Measurements from ENCODE around the gene RNF125. TPM values are rescaled to one million over a fixed set of nuclear protein-coding genes. Genes with fewer than 3 reads are reported as not detected.

The RNF125 gene
- total and polyA plus RNA-seq, 10 donors = 1.8 to 12.9 (median 9.1) TPM

GRCh38 chr18:32025744-32026143 is 7.1 kb downstream of the RNF125 start:
- Histone ChIP-seq H3K4me1 (peaks cover 2 to 89% (median 38%) of the 10 kb centered on the region in 6 donors), H3K27me3 (replicated peaks in 1 of 7) (no peaks in the 10 kb centered on the region), H3K4me3 (no peak overlapping the region), H3K9me3 (no peaks in the 10 kb centered on the region), H3K36me3 (peaks cover 0 to 10% (median 0%) of the 10 kb centered on the region in 6 donors), H3K27ac (peak overlapping the region in 1 of 8 donors; percentile 46)
- WGBS, 5 donors = 57 to 84% (median 83%) methylated on average over 2 of the region's 2 CpGs
- TF ChIP-seq POLR2A (IDR thresholded peaks at IDR 0.05) (no peak), POLR2AphosphoS5 (IDR thresholded peaks at IDR 0.05) (no peak)
- TF ChIP-seq, protein P1, sequence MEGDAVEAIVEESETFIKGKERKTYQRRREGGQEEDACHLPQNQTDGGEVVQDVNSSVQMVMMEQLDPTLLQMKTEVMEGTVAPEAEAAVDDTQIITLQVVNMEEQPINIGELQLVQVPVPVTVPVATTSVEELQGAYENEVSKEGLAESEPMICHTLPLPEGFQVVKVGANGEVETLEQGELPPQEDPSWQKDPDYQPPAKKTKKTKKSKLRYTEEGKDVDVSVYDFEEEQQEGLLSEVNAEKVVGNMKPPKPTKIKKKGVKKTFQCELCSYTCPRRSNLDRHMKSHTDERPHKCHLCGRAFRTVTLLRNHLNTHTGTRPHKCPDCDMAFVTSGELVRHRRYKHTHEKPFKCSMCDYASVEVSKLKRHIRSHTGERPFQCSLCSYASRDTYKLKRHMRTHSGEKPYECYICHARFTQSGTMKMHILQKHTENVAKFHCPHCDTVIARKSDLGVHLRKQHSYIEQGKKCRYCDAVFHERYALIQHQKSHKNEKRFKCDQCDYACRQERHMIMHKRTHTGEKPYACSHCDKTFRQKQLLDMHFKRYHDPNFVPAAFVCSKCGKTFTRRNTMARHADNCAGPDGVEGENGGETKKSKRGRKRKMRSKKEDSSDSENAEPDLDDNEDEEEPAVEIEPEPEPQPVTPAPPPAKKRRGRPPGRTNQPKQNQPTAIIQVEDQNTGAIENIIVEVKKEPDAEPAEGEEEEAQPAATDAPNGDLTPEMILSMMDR (IDR thresholded peaks at IDR 0.05 in 8 of 11, conservative IDR thresholded peaks at IDR 0.05 in 3 of 11) = no peak
- intact Hi-C loops (cut with DNase I; ENCODE audit: low total_unique reads) = no loop called here
- no peak for DNase-seq

DNA sequence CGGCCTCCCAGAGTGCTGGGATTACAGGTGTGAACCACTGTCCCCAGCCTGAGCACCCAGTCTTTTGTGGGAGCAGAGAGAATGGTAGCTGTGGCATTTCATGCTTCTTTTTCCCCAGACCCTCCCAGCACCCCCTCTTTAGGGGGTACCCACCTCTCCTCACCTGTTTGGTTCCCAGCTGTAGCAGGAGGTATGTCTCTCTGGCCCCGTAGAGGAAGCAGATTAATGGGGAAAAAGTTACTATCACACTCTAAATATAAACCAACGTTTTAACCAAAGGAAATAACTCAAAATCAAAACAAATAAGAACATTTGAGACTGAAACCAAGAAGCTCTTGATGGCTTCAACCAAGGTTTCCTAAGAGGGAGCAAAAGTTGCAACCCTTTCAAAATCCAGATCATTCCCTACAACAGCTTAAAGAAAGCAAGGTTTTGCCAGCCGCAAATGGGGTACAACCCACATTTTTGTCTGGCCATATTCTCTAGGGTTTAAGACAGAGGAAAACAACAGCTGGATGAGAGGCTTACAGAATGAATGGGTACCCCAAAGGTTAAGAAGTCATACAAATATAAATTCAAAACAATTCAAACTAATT is 8.0 kb downstream of the RNF125 start:
- Histone ChIP-seq H3K4me3 (peak overlapping the region in 1 of 8 donors; percentile 30), H3K27ac (peak overlapping the region in 3 of 8 donors; percentile 40 to 68 (median 46)), H3K27me3 (replicated peaks in 1 of 7) (no peaks in the 10 kb centered on the region), H3K9me3 (no peaks in the 10 kb centered on the region), H3K4me1 (peaks cover 0 to 80% (median 33%) of the 10 kb centered on the region in 6 donors), H3K36me3 (peaks cover 0 to 14% (median 0%) of the 10 kb centered on the region in 6 donors)
- TF ChIP-seq, protein P1 (IDR thresholded peaks at IDR 0.05 in 8 of 11, conservative IDR thresholded peaks at IDR 0.05 in 3 of 11) = no peak
- no peak for TF ChIP-seq POLR2AphosphoS5 (IDR thresholded peaks at IDR 0.05)
- no peak for TF ChIP-seq POLR2A (IDR thresholded peaks at IDR 0.05)
- no peak for DNase-seq
- 31 to 54% (median 46%) methylated on average over 4 of the region's 4 CpGs for WGBS, 5 donors
- intact Hi-C loops (cut with DNase I; ENCODE audit: low total_unique reads) = no loop called here

DNA sequence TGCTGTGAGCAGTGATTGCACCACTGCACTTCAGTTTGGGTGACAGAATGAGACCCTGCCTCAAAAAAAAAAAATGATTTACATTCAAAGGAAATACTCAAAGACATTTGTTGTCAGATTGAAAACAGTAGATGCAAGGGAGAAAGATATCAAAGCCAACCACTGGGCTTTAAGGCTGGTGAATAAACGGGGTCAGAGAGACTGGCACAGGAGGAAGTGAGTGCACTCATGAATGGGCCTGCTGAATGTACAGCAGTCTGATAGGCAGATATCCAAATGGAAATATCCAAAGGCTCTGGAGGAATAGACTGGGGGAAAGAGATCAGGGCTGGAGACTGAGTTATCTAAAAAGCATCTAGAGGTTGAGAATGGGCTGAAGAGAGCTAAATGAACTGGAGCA is 10.9 kb downstream of the RNF125 start:
- Histone ChIP-seq H3K4me1 (peaks cover 0 to 86% (median 21%) of the 10 kb centered on the region in 6 donors), H3K4me3 (no peak overlapping the region), H3K27ac (no peak overlapping the region), H3K9me3 (no peaks in the 10 kb centered on the region), H3K27me3 (replicated peaks in 1 of 7) (no peaks in the 10 kb centered on the region), H3K36me3 (peaks cover 0 to 9% (median 0%) of the 10 kb centered on the region in 6 donors)
- TF ChIP-seq POLR2AphosphoS5 (IDR thresholded peaks at IDR 0.05) (no peak), POLR2A (IDR thresholded peaks at IDR 0.05) (no peak)
- TF ChIP-seq, protein P1 (IDR thresholded peaks at IDR 0.05 in 8 of 11, conservative IDR thresholded peaks at IDR 0.05 in 3 of 11) = no peak
- WGBS, 5 donors = 13 to 42% (median 26%) methylated on average over 1 of the region's 1 CpG
- no peak for DNase-seq
- intact Hi-C loops (cut with DNase I; ENCODE audit: low total_unique reads) = no loop called here

DNA sequence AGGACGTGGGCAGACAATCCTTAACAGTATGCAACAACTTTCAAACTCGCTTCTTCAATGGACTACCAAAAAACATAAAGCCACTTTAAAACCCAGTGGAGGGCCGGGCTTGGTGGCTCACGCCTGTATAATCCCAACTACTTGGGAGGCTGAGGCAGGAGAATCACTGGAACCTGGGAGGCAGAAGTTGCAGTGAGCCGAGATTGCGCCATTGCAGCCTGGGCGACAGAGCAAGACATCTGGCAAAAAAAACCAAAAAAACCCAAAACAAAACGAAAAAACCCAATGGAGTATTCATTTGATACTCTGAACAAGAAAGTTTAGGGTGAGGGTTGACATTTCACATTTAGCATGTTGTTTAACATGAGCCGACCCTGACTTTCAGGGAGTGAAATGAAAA is 14.0 kb downstream of the RNF125 start:
- intact Hi-C loops (cut with DNase I; ENCODE audit: low total_unique reads) = no loop called here
- 80 to 90% (median 86%) methylated on average over 9 of the region's 9 CpGs for WGBS, 5 donors
- Histone ChIP-seq H3K9me3 (peaks cover 0 to 1% (median 0%) of the 10 kb centered on the region in 8 donors), H3K27me3 (replicated peaks in 1 of 7) (no peaks in the 10 kb centered on the region), H3K36me3 (peaks cover 0 to 13% (median 3%) of the 10 kb centered on the region in 6 donors), H3K4me3 (no peak overlapping the region), H3K4me1 (peaks cover 0 to 81% (median 6%) of the 10 kb centered on the region in 6 donors), H3K27ac (no peak overlapping the region)
- TF ChIP-seq, protein P1 (IDR thresholded peaks at IDR 0.05 in 8 of 11, conservative IDR thresholded peaks at IDR 0.05 in 3 of 11) = no peak
- TF ChIP-seq POLR2A (IDR thresholded peaks at IDR 0.05) = no peak
- no peak for TF ChIP-seq POLR2AphosphoS5 (IDR thresholded peaks at IDR 0.05)
- no peak for DNase-seq
